T follicular helper cell (primary cell): ENCODE data around the gene C11orf98.
A peak's percentile ranks its signal among the peaks of the same experiment; 100 is the strongest.
"Not testable (repeated sequence)": the region's sequence is repeated elsewhere in the genome, so short reads cannot be mapped to it uniquely, and the experiment has no call there.

Source experiments
- DNase-seq: peaks from one replicate; pipeline ENCODE4 v3.0.0-alpha.2; 2020; ENCODE audit warnings: low read depth
- total RNA-seq, 2 experiments: gene quantifications; one replicate each; lab custom pipeline; 2026; lab: John Stamatoyannopoulos, UW

Gene C11orf98
- 0.06 to 0.17 reads per million in 2 experiments for total RNA-seq

- peak; percentile 92 for DNase-seq
These were observed at the start of gene C11orf98, which contains the start of gene CSKMT for GRCh38 chr11:62665075-62665598. Gene C11orf98 (minus strand): TSS chr11:62665210. CDS start chr11:62665169, 41 bp downstream. Gene CSKMT (plus strand): TSS chr11:62665312. CDS start chr11:62665880, 568 bp downstream.

- no peak for DNase-seq
These were observed 48.3 kb upstream of the C11orf98 start for GRCh38 chr11:62713343-62713742.

- DNase-seq = no peak
These were observed 47.9 kb upstream of the C11orf98 start for GRCh38 chr11:62712861-62713260.

GRCh38 chr11:62712276-62712812 is 47.3 kb upstream of the C11orf98 start:
- no peak for DNase-seq

GRCh38 chr11:62710001-62710345 is 45.0 kb upstream of the C11orf98 start:
- DNase-seq = no peak

DNA sequence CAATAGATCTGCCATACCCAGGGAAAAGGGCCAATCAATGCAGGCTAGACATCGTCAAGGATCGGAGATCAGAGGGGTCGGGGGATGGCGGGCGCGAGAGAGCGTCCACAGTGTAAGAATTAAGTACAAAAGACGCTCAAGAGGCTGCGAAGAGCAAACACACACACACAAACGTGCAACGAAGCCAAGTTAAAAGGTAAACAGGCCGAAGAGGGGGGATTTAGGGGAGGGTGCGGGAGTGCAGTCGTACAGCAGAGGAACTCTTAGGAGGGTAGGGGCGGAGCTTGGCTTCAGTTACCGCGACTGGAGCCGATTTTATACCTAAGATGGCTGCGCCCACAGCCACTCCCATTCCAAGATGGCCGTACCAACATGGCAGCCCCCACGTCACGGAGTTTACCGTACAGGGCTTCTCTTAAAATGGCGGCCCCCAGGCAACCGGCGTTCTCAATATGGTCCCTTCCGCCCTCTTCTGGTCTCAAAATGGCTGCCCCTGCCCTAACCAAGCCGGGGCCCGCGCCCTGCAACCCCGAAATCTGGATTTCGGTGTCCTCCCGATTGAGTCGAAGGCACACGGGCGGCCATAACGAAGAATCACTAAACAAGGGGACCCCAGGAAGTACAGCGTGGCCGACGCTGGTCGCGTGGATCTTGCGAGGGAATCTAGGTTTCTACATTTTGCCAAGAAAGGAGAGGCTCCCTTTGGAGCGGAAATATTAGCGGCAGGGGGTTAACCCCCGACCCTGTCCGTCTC is 44.4 kb upstream of the C11orf98 start:
- DNase-seq = peak; percentile 96

DNA sequence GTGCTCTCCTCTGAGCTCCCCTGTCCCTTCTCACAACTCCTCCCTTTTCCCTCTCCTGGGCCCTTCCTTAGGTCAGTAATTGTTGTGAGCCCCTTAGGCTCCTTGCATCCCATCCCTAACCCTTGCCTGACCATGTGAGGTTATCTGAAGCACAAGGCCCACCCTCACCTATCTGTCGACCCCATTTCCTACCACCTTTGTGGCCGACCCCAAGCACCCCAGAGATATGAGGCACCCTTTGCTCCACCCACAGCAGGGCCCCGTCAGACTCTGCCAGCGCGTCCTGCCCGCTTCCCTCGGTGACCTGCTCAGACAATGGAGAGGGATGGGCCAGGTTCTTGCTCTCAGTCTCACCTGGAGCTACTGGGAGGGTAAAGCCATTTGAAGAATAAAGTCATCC is 43.8 kb upstream of the C11orf98 start:
- peak; percentile 29 for DNase-seq

DNA sequence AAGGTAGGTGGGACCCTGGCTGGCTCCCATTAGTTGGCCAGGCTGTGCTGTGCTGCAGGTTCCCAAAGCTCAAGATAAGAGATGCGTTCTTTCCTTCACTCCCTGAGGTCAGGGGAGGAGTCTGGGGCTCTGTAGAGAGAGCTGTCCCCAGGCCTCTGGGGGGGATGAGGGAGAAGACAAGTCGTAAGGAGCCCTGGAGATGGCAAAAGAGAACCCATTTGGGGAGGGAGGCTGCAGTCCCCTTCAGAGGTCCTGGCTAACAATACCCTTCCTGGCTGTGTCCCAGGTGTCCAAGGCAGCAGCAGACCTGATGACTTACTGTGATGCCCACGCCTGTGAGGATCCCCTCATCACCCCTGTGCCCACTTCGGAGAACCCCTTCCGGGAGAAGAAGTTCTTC is 43.4 kb upstream of the C11orf98 start:
- no peak for DNase-seq

DNA sequence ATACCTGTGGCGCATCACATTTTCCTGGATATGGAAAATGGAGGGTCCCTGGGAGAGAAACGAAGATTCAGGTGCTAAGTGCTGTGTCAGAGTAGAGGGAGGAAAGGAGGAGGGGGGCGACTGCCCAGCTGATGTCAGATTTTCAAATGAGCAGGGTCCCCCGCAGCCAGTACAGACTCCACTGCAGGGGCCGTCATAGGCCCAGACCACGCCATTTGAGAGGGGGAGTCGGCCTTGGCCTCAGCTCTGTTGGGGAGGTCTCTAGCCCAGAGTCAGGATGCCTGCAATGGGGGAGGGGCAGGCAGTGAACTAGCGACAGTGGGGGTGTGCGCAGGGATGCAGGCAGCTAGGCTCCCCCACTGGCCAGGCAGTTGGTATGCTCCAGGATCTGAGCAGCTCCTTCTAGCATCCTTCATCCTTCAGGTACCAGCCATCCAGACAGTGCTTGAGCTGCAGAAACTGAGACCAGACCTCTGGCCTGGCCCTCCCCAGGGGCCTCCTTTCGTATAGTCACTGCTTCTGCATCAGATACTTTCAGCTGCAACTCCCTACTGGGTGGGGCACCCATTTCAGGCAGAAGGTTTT is 42.4 kb upstream of the C11orf98 start, which contains the start of the genes BSCL2 and GNG3:
BSCL2 (minus strand) TSS at position 148 of the 585 bp plus-strand sequence. CDS start 229 bp downstream, outside the sequence.
GNG3 (plus strand) TSS at position 400 of the 585 bp plus-strand sequence. CDS start 620 bp downstream, outside the sequence.
- no peak for DNase-seq

GRCh38 chr11:62706850-62707247 is 41.8 kb upstream of the C11orf98 start:
- DNase-seq = no peak

- peak; percentile 94 for DNase-seq
These were observed 41.2 kb upstream of the C11orf98 start for GRCh38 chr11:62705880-62706849.

DNA sequence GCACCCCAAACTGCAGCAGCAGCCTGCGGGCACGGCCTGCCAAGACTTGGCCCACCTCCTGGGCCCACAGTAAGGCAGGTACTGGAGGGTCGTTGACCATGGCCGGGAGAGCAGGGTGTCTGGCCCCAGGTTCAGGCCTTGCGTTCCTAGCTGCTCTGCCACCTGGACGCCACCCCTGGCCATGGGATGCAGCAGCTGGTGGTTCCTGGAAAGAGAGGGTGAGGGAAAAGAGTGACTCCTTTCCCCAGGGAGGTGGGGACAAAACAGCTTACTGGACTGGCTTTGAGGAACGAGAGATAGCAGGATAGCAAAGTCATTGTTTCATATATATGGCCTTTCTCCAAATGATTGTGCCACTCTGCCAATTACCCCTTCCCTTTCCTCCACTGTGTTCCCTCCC is 40.4 kb upstream of the C11orf98 start:
- no peak for DNase-seq

- not testable (repeated sequence) for DNase-seq
These were observed 38.9 kb upstream of the C11orf98 start for GRCh38 chr11:62703921-62704320.

DNA sequence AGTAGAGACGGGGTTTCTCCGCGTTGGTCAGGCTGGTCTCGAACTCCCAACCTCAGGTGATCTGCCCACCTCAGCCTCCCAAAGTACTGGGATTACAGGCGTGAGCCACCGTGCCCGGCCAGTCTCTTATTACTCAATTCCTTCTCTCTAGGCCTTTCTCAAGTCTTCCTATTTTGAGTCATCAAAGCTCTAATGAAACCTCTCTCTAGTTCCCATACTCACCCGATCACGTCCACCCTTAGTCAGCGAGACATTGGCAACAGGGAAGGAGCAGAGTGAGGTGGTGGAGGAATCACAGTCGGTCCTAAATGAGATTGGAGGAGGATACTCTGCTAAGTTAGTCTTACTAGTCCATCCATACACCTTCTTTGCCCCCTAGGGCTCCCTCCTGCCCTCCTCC is 37.2 kb upstream of the C11orf98 start:
- no peak for DNase-seq

GRCh38 chr11:62694455-62695167 is 29.6 kb upstream of the C11orf98 start:
- DNase-seq = peak; percentile 69

DNA sequence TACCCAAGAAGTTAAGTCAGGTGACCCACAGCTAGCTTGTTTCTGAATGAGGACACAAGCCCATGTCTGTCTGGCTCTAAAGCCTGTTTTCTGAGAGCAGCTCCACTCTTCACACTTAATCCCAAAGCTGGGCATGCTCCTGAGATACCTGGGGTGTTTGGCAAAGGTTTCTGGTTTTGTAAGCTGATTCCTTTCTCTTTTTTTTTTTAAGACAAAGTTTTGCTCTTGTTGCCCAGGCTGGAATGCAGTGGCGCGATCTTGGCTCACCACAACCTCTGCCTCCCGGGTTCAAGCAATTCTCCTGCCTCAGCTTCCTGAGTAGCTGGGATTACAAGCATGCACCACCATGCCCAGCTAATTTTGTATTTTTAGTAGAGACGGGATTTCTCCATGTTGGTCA is 28.6 kb upstream of the C11orf98 start:
- not testable (repeated sequence) for DNase-seq

DNA sequence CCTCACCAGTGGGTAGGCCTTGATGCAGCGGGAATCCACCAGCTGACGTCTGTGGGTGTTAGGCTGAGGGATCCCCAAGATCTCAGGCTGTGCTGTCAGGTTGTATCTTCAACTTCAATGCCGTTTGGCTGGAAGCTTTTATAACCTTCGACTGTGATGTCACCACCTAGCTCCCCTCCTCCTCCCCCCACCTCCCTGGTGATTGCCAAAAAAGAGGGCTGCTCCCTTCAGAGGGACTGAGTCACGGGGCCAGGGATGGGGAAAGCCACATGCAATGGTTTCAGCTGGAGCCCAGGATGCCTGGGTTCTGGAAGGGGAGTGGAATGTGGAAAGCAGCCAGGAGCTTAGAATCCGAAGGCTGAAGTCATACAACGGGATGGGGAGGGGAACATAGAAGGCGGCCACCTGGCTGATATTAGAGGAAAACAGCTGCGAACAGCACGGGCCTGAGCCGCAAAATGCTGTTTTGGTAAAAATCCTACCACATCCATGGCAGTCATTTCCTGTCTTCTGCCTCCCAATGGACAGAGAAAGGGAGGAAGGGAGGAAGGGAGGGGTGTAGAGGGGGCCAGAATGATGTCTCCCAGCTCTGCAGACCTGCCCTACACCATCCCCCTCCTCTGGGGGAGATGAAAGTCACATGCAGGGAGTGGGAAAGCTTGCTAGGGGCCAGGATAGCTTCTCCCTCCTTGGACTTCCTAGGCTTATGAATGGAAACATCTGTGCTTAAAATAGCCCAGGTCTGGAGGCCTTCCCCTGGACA is 24.6 kb upstream of the C11orf98 start, which contains the start of gene LRRN4CL:
LRRN4CL (minus strand) TSS at position 110 of the 763 bp plus-strand sequence. CDS start 1,022 bp downstream, outside the sequence.
- DNase-seq = no peak

DNA sequence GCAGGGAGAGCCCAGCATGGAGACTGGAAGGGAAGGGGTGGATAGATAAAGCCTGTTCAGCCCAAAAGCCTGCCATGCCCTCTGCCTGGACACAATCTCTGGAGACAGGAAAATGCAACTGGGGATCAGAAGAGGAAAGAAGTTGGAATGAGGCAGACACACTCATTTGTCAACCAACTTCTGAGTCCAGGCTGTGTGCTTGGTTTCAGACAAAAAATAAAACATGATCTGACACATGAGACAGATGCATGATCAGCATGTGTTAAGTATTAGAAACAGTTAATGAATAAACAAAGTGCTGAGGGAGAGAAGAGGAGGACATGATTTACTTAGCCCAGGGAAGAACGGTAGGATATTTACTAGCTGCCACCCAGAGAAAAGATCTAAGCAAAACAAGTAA is 23.5 kb upstream of the C11orf98 start:
- no peak for DNase-seq

DNA sequence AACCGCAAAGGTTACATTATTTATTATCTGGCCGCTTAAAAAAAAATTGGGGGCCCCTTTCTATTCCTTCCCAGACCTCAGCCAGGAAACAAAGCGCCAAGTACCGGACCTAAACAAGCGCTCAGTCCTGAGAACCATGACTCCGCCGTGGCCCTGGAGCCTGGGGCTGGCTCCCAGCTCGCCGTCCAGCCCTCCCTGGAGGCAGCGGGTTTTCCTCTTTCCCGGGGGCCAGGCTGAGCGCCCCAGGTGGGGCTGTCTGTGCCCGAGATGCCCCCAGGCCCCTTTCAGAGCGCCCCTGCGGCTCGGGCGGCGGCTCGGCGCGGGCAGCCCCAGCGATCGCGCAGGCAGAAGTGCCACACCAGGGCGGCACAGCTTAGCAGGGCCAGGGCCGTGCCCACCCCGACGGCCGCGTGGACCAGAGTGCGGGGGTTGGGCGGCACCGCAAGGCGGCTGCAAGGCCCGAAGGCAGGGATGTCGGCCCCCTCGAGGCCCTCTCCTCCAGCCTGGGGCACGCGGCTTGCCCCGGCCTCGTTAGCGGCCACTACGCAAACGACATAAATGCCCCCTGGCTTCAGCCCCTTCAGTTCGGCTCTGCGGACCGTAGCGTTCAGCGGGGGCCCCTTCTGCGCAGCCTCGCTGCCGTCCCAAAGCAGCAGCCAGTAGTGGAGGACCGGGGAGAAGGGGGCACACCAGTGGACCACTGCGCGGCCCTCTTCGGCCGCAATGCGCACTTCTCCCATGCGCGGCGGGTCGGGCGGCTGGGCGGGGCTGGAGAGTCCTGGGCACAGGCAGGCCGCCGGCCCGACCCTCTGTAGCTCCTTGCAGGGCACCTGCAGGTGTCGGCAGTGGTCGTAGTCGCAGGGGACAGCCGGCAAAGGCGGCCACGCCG is 22.7 kb upstream of the C11orf98 start:
- DNase-seq = no peak
